CD4-positive, alpha-beta T cell (primary cell): ENCODE data around the gene DGKI. TPM values are rescaled to one million over a fixed set of nuclear protein-coding genes. Genes with fewer than 3 reads are reported as not detected.

Experiments used
- ATAC-seq: fragments of 200-7000 bp; cut with Tn5 transposase; one replicate; pipeline ENCODE4 v1.10.0; 2022; ENCODE audit warnings: mild to moderate bottlenecking; ENCODE audit not compliant: poor library complexity
- CTCF ChIA-PET: fragments of 350-600 bp; sonication (Branson Sonifier 250); formaldehyde crosslinking; loops from one replicate; lab custom pipeline; 2021; ENCODE audit warnings: antibody characterized with exemption, inconsistent platforms; lab: Charles Lee
- POLR2A ChIA-PET: fragments of 350-600 bp; sonication (Branson Sonifier 250); formaldehyde crosslinking; loops from one replicate; lab custom pipeline; 2021; ENCODE audit warnings: antibody characterized with exemption, inconsistent platforms; lab: Charles Lee
- DNase-seq, 14 experiments: peaks; one replicate each; pipeline ENCODE4 v3.0.0-alpha.2; 2013 to 2020; ENCODE audit warnings: mixed read lengths in 2 of 14
- H3K27ac ChIP-seq, 2 donors: one replicate each; pipeline versions ENCODE4 v1.5.1 to v1.7.0; 2013; ENCODE audit warnings: low read length in 2 of 2, low read depth in 1 of 2, mild to moderate bottlenecking in 1 of 2
- H3K27me3 ChIP-seq, 2 experiments: 1 replicate in 1 of 2; 2 replicates in 1 of 2; pipeline versions ENCODE4 v1.6.1 to v1.7.0; 2013; ENCODE audit warnings: low read length in 2 of 2, control low read depth in 1 of 2, mild to moderate bottlenecking in 1 of 2, moderate library complexity in 1 of 2; ENCODE audit not compliant: insufficient read depth in 2 of 2, control insufficient read depth in 1 of 2
- H3K36me3 ChIP-seq: one replicate; pipeline ENCODE4 v1.6.1; 2013; ENCODE audit warnings: low read length, control low read depth; ENCODE audit not compliant: insufficient read depth
- H3K4me1 ChIP-seq: one replicate; pipeline ENCODE4 v1.6.1; 2013; ENCODE audit warnings: low read length, control low read depth; ENCODE audit not compliant: insufficient read depth
- H3K4me3 ChIP-seq: one replicate; pipeline ENCODE4 v1.5.1; 2013; ENCODE audit warnings: mild to moderate bottlenecking, low read length, moderate library complexity
- H3K9me3 ChIP-seq, 2 experiments: 1 replicate in 1 of 2; 2 replicates in 1 of 2; pipeline versions ENCODE4 v1.6.1 to v1.7.0; 2013; ENCODE audit warnings: low read length in 2 of 2, mild to moderate bottlenecking in 2 of 2, control low read depth in 1 of 2, moderate library complexity in 1 of 2; ENCODE audit not compliant: control insufficient read depth in 1 of 2, insufficient read depth in 1 of 2
- H3K27ac Mint-ChIP-seq: one replicate; pipeline ENCODE4 v1.8.0; 2020; ENCODE audit warnings: mixed read lengths
- H3K27me3 Mint-ChIP-seq: one replicate; pipeline ENCODE4 v1.8.0; 2021; ENCODE audit warnings: mixed read lengths
- H3K36me3 Mint-ChIP-seq: one replicate; pipeline ENCODE4 v1.8.0; 2021; ENCODE audit warnings: low read depth, mixed read lengths
- H3K4me1 Mint-ChIP-seq: one replicate; pipeline ENCODE4 v1.8.0; 2021; ENCODE audit warnings: low read depth, mixed read lengths
- H3K4me3 Mint-ChIP-seq: one replicate; pipeline ENCODE4 v1.8.0; 2020; ENCODE audit warnings: mild to moderate bottlenecking, mixed read lengths
- H3K9me3 Mint-ChIP-seq: one replicate; pipeline ENCODE4 v1.8.0; 2020; ENCODE audit warnings: mixed read lengths
- CTCF ChIP-seq: fragments of 200-600 bp; IDR thresholded peaks from one replicate; pipeline ENCODE4 v1.8.0; 2022; ENCODE audit warnings: antibody characterized with exemption, mild to moderate bottlenecking
- intact Hi-C, 2 experiments: fragments of 100-400 bp; cut with DNase I in 1 of 2; cut with micrococcal nuclease in 1 of 2; formaldehyde crosslinking; loops; one replicate each; pipeline versions ENCODE4 v1.15.1 to v1.9.0; 2023 to 2025; cut with DNase I, micrococcal nuclease
- total RNA-seq, 174 experiments: library from RNA in 2 of 174; stranded (reverse) in 2 of 174; gene quantifications; one replicate each; pipeline ENCODE4 v1.2.3 and lab custom pipeline; 2021 to 2026

The DGKI gene
- total RNA-seq, 2 experiments from 2014 or later: not detected

GRCh38 chr7:137471128-137471527 is 375.6 kb downstream of the DGKI start:
- intact Hi-C loops: no loop called here
- peaks cover 5% of the 10 kb centered on the region for H3K9me3 Mint-ChIP-seq
- H3K9me3 ChIP-seq: no peaks in the 10 kb centered on the region
- H3K4me1 ChIP-seq: no peaks in the 10 kb centered on the region
- no peaks in the 10 kb centered on the region for H3K27me3 ChIP-seq
- POLR2A ChIA-PET: no interaction called here
- peaks cover 6% of the 10 kb centered on the region for H3K27me3 Mint-ChIP-seq
- no peaks in the 10 kb centered on the region for H3K36me3 Mint-ChIP-seq
- no peak overlapping the region for H3K4me3 ChIP-seq
- no peaks in the 10 kb centered on the region for H3K36me3 ChIP-seq
- no peak overlapping the region for H3K27ac ChIP-seq
- ATAC-seq (no peak), DNase-seq (no peak)
- CTCF ChIA-PET: no interaction called here
- no peak overlapping the region for H3K27ac Mint-ChIP-seq
- no peak for TF ChIP-seq CTCF
- no peak overlapping the region for H3K4me3 Mint-ChIP-seq
- H3K4me1 Mint-ChIP-seq: no peaks in the 10 kb centered on the region

DNA sequence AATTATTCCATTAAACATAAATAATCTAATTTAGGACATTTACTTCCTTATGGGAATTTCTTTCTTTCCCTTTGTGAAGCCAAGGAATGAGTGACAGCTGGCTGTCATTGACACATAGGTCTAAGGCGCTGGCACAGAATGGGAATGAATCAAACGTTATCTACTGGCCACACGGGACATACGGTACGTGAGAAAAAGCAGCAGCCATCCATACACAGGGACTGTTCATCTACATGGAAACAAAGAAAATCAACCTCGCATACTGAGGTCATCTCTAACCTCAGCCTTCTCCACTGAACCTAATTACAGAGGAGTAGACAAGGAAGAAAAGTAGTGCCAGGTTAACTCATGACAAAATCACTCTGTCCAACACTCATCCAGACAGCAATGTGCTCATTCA is 376.9 kb downstream of the DGKI start:
- ChIA-PET POLR2A (no interaction called here), CTCF (no interaction called here)
- Mint-ChIP-seq H3K4me1 (no peaks in the 10 kb centered on the region), H3K27ac (no peak overlapping the region), H3K27me3 (peaks cover 6% of the 10 kb centered on the region), H3K36me3 (no peaks in the 10 kb centered on the region), H3K4me3 (no peak overlapping the region), H3K9me3 (peaks cover 2% of the 10 kb centered on the region)
- no peaks in the 10 kb centered on the region for H3K36me3 ChIP-seq
- H3K4me1 ChIP-seq: no peaks in the 10 kb centered on the region
- no peaks in the 10 kb centered on the region for H3K27me3 ChIP-seq
- H3K27ac ChIP-seq: no peak overlapping the region
- DNase-seq (no peak), ATAC-seq (no peak)
- TF ChIP-seq CTCF: no peak
- H3K9me3 ChIP-seq: no peaks in the 10 kb centered on the region
- no peak overlapping the region for H3K4me3 ChIP-seq
- intact Hi-C loops: no loop called here

- ChIA-PET CTCF (no interaction called here), POLR2A (no interaction called here)
- Histone ChIP-seq H3K4me1 (no peaks in the 10 kb centered on the region), H3K36me3 (no peaks in the 10 kb centered on the region), H3K27me3 (no peaks in the 10 kb centered on the region), H3K27ac (no peak overlapping the region), H3K9me3 (no peaks in the 10 kb centered on the region), H3K4me3 (no peak overlapping the region)
- TF ChIP-seq CTCF: no peak
- intact Hi-C loops: no loop called here
- DNase-seq (no peak), ATAC-seq (no peak)
- H3K27ac Mint-ChIP-seq: no peak overlapping the region
- no peaks in the 10 kb centered on the region for H3K36me3 Mint-ChIP-seq
- no peak overlapping the region for H3K4me3 Mint-ChIP-seq
- peaks cover 2% of the 10 kb centered on the region for H3K9me3 Mint-ChIP-seq
- peaks cover 6% of the 10 kb centered on the region for H3K27me3 Mint-ChIP-seq
- no peaks in the 10 kb centered on the region for H3K4me1 Mint-ChIP-seq
These were observed 377.5 kb downstream of the DGKI start for GRCh38 chr7:137469191-137469811.
